ENCODE measurements around the gene SPOP. TPM values are rescaled to one million over a fixed set of nuclear protein-coding genes. Genes with fewer than 3 reads are reported as not detected.

SPOP gene
- total and polyA plus RNA-seq, 2 of the 4 experiments (the other 2 are of a cell fraction) = 24.9 to 47.5 TPM

GRCh38 chr17:49597436-49597835, 80.5 kb downstream of the SPOP start:
- Histone ChIP-seq H3K36me3 (ENCODE audit: control insufficient read depth, insufficient read depth, low read length) (peaks cover 25% of the 10 kb centered on the region), H4K20me1 (ENCODE audit: insufficient read depth, low read length) (no peaks in the 10 kb centered on the region), H3K27me3 (ENCODE audit: control insufficient read depth, insufficient read depth, low read length) (no peaks in the 10 kb centered on the region), H3K4me3 (ENCODE audit: insufficient read depth, low read depth, low read length) (no peak overlapping the region), H3K27ac (ENCODE audit: insufficient read depth, low read length) (no peak overlapping the region), H2BK15ac (ENCODE audit: low read depth, low read length) (no peak overlapping the region), H4K5ac (ENCODE audit: low read depth, low read length) (no peak overlapping the region), H2BK120ac (ENCODE audit: low read depth, low read length) (no peak overlapping the region), H3K9ac (ENCODE audit: low read depth, low read length) (no peak overlapping the region), H3K14ac (replicated peaks; ENCODE audit: low read depth, low read length) (no peak overlapping the region), H2AK5ac (ENCODE audit: low read depth, low read length) (no peak overlapping the region), H3K23ac (ENCODE audit: low read depth, low read length) (peak overlapping the region; percentile 63; the same call in 1 of the 2 replicates), H3K4me2 (ENCODE audit: low read depth, low read length) (no peak overlapping the region), H3K56ac (ENCODE audit: extremely low read depth, insufficient read depth, low read length) (no peak overlapping the region), H3K9me3 (ENCODE audit: control insufficient read depth, insufficient read depth, low read length) (no peaks in the 10 kb centered on the region), H3K79me1 (ENCODE audit: low read depth in 1 of 2, low read length in 2 of 2) (peaks cover 0 to 17% of the 10 kb centered on the region in 2 experiments; a peak in 1 of 4 replicates), H3K4ac (ENCODE audit: low read depth, low read length) (no peak overlapping the region), H3K4me1 (ENCODE audit: control insufficient read depth, insufficient read depth, low read length) (peaks cover 6% of the 10 kb centered on the region), H4K91ac (ENCODE audit: insufficient read depth, low read depth, low read length) (no peak overlapping the region), H2BK20ac (ENCODE audit: low read depth, low read length) (no peak overlapping the region), H4K8ac (ENCODE audit: low read depth in 2 of 2, low read length in 2 of 2) (no peak overlapping the region), H2AFZ (replicated peaks; ENCODE audit: low read length, poor library complexity) (no peak overlapping the region), H3K9me1 (ENCODE audit: insufficient read depth, low read length) (peaks cover 2% of the 10 kb centered on the region; the same call in 1 of the 2 replicates), H2AK9ac (replicated peaks; ENCODE audit: low read depth, low read length, poor library complexity) (no peak overlapping the region), H2BK5ac (ENCODE audit: low read depth, low read length, poor library complexity, severe bottlenecking) (no peak overlapping the region), H3K18ac (ENCODE audit: low read depth, low read length) (no peak overlapping the region)
- WGBS, 2 experiments (ENCODE audit: extremely low coverage in 2 of 2, insufficient read length in 1 of 2) = 92% methylated on average over 4 of the region's 4 CpGs; no CpG with 5 or more reads in 1 of the 2 experiments
- POLR2A ChIA-PET (ENCODE audit: unreplicated experiment) = no interaction called here
- CTCF ChIA-PET = interaction anchor here (0.6 to 1.1 kb wide), 2 partner anchors 11 to 65 kb away, joined by 4 to 5 read pairs; no protein-coding TSS in a partner anchor
- in situ Hi-C loops (cut with MboI; ENCODE audit: low sequenced_read_pairs) = no loop called here
- BruUV-seq (replicated peaks) = no TSS peak
- TF ChIP-seq NFE2L2 (IDR thresholded peaks at IDR 0.05; ENCODE audit: low read depth, low read length) (no peak), USF2 (IDR thresholded peaks at IDR 0.05; ENCODE audit: low read depth, low read length) (no peak), CEBPB (IDR thresholded peaks at IDR 0.05; ENCODE audit: low read depth, low read length) (no peak), RAD21 (IDR thresholded peaks at IDR 0.05; ENCODE audit: low read length) (no peak), RCOR1 (IDR thresholded peaks at IDR 0.05; ENCODE audit: insufficient replicate concordance, low read length) (no peak), MAZ (IDR thresholded peaks at IDR 0.05; ENCODE audit: borderline replicate concordance, low read depth, low read length) (no peak), RFX5 (IDR thresholded peaks at IDR 0.05; ENCODE audit: low read depth, low read length) (no peak), BHLHE40 (IDR thresholded peaks at IDR 0.05; ENCODE audit: low read depth, low read length) (no peak), CHD1 (IDR thresholded peaks at IDR 0.05; ENCODE audit: low read depth, low read length) (no peak), MAFK (IDR thresholded peaks at IDR 0.05; ENCODE audit: low read depth, low read length) (no peak), CTCF (conservative IDR thresholded peaks at IDR 0.05; ENCODE audit: low read depth, low read length) (no peak), MXI1 (IDR thresholded peaks at IDR 0.05; ENCODE audit: borderline replicate concordance, low read depth, low read length) (no peak), POLR2A (IDR thresholded peaks at IDR 0.05; ENCODE audit: low read depth, low read length) (no peak), SMC3 (IDR thresholded peaks at IDR 0.05; ENCODE audit: low read depth, low read length) (no peak), FOS (IDR thresholded peaks at IDR 0.05; ENCODE audit: low read depth, low read length) (no peak)
- TF ChIP-seq, protein P1, sequence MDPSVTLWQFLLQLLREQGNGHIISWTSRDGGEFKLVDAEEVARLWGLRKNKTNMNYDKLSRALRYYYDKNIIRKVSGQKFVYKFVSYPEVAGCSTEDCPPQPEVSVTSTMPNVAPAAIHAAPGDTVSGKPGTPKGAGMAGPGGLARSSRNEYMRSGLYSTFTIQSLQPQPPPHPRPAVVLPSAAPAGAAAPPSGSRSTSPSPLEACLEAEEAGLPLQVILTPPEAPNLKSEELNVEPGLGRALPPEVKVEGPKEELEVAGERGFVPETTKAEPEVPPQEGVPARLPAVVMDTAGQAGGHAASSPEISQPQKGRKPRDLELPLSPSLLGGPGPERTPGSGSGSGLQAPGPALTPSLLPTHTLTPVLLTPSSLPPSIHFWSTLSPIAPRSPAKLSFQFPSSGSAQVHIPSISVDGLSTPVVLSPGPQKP (IDR thresholded peaks at IDR 0.05; ENCODE audit: borderline replicate concordance, low read depth, low read length) = no peak
- dilution Hi-C loops (cut with HindIII; ENCODE audit: low sequenced_read_pairs, unreplicated experiment) = no loop called here
- DNase-seq (no peak), ATAC-seq (ENCODE audit: low read depth) (no peak)
- intact Hi-C loops (cut with micrococcal nuclease) = no loop called here
